GM12878 (cell line): Measurements from ENCODE around the gene MDM4. TPM values are rescaled to one million over a fixed set of nuclear protein-coding genes. Genes with fewer than 3 reads are reported as not detected.
A peak's percentile ranks its signal among the peaks of the same experiment; 100 is the strongest.

Experiments used
- ATAC-seq: fragments of 200-7000 bp; cut with Tn5 transposase; 3 replicates; pipeline ENCODE4 v1.9.1; 2020; ENCODE audit warnings: mild to moderate bottlenecking, moderate library complexity
- BruUV-seq: library from RNA; stranded (reverse); fragments of 400-500 nt; replicated peaks from 2 replicates; lab custom pipeline; 2021; lab: Mats Ljungman, UMichigan
- CTCF ChIA-PET: fragments of 300-600 bp; sonication (Branson Sonifier 250); formaldehyde crosslinking; extraction: SDS; loops from one replicate; lab custom pipeline; 2021; ENCODE audit warnings: inconsistent platforms; lab: Yijun Ruan, JAX
- POLR2A ChIA-PET: fragments of 350-600 bp; formaldehyde crosslinking; extraction: SDS; loops from one replicate; lab custom pipeline; 2021; ENCODE audit warnings: inconsistent platforms; lab: Charles Lee
- RAD21 ChIA-PET: fragments of 300-600 bp; sonication (Branson Sonifier 250); formaldehyde crosslinking; loops from one replicate; lab custom pipeline; 2023; ENCODE audit warnings: antibody characterized with exemption; ENCODE audit not compliant: unreplicated experiment; lab: Charles Lee
- SMC1A ChIA-PET: fragments of 300-600 bp; sonication (Branson Sonifier 250); formaldehyde crosslinking; loops from one replicate; lab custom pipeline; 2023; ENCODE audit not compliant: unreplicated experiment, uncharacterized antibody; lab: Charles Lee
- DNase-seq: peaks from one replicate; pipeline ENCODE4 v3.0.0-alpha.2; 2011; ENCODE audit warnings: low read depth, low spot score
- FAIRE-seq: peaks from 3 replicates; lab custom pipeline; 2011; peaks lifted over from hg19 to GRCh38; lab: Jason Lieb, UNC
- H2AFZ ChIP-seq: 2 replicates; pipeline ENCODE4 v1.6.0; 2011; ENCODE audit warnings: low read depth, low read length, control low read depth; ENCODE audit not compliant: control insufficient read depth
- H3K27ac ChIP-seq: 2 replicates; pipeline ENCODE4 v1.5.1; 2011; ENCODE audit warnings: control low read depth; ENCODE audit not compliant: control insufficient read depth, insufficient read depth
- H3K27me3 ChIP-seq, 2 experiments: replicated peaks in 1 of 2; 2 replicates each; pipeline versions ENCODE4 v1.6.0 to v1.6.1; 2011; ENCODE audit warnings: low read length in 1 of 2; ENCODE audit not compliant: control insufficient read depth in 2 of 2, insufficient read depth in 2 of 2
- H3K36me3 ChIP-seq, 2 experiments: 2 replicates each; pipeline ENCODE4 v1.5.1; 2011; ENCODE audit warnings: low read length in 1 of 2; ENCODE audit not compliant: control insufficient read depth in 2 of 2, insufficient read depth in 2 of 2
- H3K4me1 ChIP-seq: 2 replicates; pipeline ENCODE4 v1.6.1; 2011; ENCODE audit warnings: mild to moderate bottlenecking, low read length, moderate library complexity, mixed read lengths; ENCODE audit not compliant: control insufficient read depth, insufficient read depth
- H3K4me2 ChIP-seq: 2 replicates; pipeline ENCODE4 v1.6.0; 2011; ENCODE audit warnings: control low read depth; ENCODE audit not compliant: control insufficient read depth, insufficient read depth
- H3K4me3 ChIP-seq: fragments of 200-600 bp; sonication (generic); 2 replicates; pipeline ENCODE4 v1.5.1; 2016
- H3K79me2 ChIP-seq: 2 replicates; pipeline ENCODE4 v1.6.0; 2011; ENCODE audit warnings: low read length; ENCODE audit not compliant: control insufficient read depth, insufficient read depth
- H3K9ac ChIP-seq: 2 replicates; pipeline ENCODE4 v1.8.0; 2011; ENCODE audit warnings: low read length, control low read depth, mixed read lengths; ENCODE audit not compliant: control insufficient read depth, insufficient read depth
- H3K9me3 ChIP-seq: replicated peaks from 3 replicates; pipeline ENCODE4 v1.5.1; 2011; ENCODE audit warnings: mild to moderate bottlenecking, low read length; ENCODE audit not compliant: control insufficient read depth, insufficient read depth
- H4K20me1 ChIP-seq: 2 replicates; pipeline ENCODE4 v1.6.0; 2011; ENCODE audit not compliant: control insufficient read depth, insufficient read depth
- ATF7 ChIP-seq: fragments of 450-650 bp; IDR thresholded peaks from 2 replicates; pipeline ENCODE4 v1.6.1; 2016; ENCODE audit warnings: low read depth, mild to moderate bottlenecking
- BCL3 ChIP-seq: IDR thresholded peaks from 2 replicates; pipeline ENCODE4 v1.6.1; 2011; ENCODE audit warnings: borderline replicate concordance, low read depth, mild to moderate bottlenecking, moderate library complexity, low read length; ENCODE audit not compliant: insufficient read depth, poor library complexity, severe bottlenecking
- BRCA1 ChIP-seq: IDR thresholded peaks from 2 replicates; pipeline ENCODE4 v1.6.1; 2011; ENCODE audit warnings: low read depth, low read length, improper control_type of control experiment
- CBFB ChIP-seq: IDR thresholded peaks from 2 replicates; pipeline ENCODE4 v1.6.1; 2016; ENCODE audit warnings: antibody characterized with exemption, low read depth
- ELK1 ChIP-seq: IDR thresholded peaks from 2 replicates; pipeline ENCODE4 v1.6.1; 2012; ENCODE audit warnings: low read depth, low read length, improper control_type of control experiment
- IKZF2 ChIP-seq, 2 experiments: fragments of 450-650 bp; IDR thresholded peaks; 2 replicates each; pipeline ENCODE4 v1.6.1; 2017; ENCODE audit warnings: mild to moderate bottlenecking in 2 of 2, moderate library complexity in 2 of 2
- NFIC ChIP-seq: IDR thresholded peaks from 2 replicates; pipeline ENCODE4 v1.6.1; 2012; ENCODE audit warnings: low read depth, mild to moderate bottlenecking, inconsistent platforms, low read length, moderate library complexity
- POU2F2 ChIP-seq: IDR thresholded peaks from 3 replicates; pipeline ENCODE4 v1.6.1; 2011; ENCODE audit warnings: low read depth, mild to moderate bottlenecking, low read length, borderline replicate concordance
- RUNX3 ChIP-seq: IDR thresholded peaks from 2 replicates; pipeline ENCODE4 v1.6.1; 2012; ENCODE audit warnings: low read length, inconsistent platforms
- ZNF384 ChIP-seq: IDR thresholded peaks from 2 replicates; pipeline ENCODE4 v1.6.1; 2012; ENCODE audit warnings: low read depth, mild to moderate bottlenecking, low read length, improper control_type of control experiment, borderline replicate concordance
- WGBS: methylation state at CpG from one replicate; pipeline ENCODE4 v1.1.6; 2016; ENCODE audit warnings: low lambda C conversion rate; ENCODE audit not compliant: insufficient replicate concordance, insufficient coverage; ENCODE audit errors: missing lambda C conversion rate; 5-methylcytosine and 5-hydroxymethylcytosine counted together
- in situ Hi-C: fragments of 300-500 bp; cut with MboI; formaldehyde crosslinking; loops from 9 replicates; pipeline ENCODE4 v1.14.3; 2018; ENCODE audit warnings: mixed read lengths
- intact Hi-C: fragments of 100-400 bp; cut with micrococcal nuclease; formaldehyde crosslinking; loops from one replicate; pipeline ENCODE4 v1.14.2; 2022; ENCODE audit not compliant: unreplicated experiment
- polyA plus RNA-seq, 11 experiments: library from polyadenylated mRNA; depleted of rRNA in 4 of 11; unstranded in 6 of 11; stranded (reverse) in 5 of 11; fragments of >200 nt; fragmentation: Nextera tagmentation in 4 of 11; fragmentation: Illumina TruSeq in 1 of 11; extraction: Ambion mirVana in 4 of 11; extraction: Trizol in 1 of 11; gene quantifications; 1 replicate in 1 of 11; 2 replicates in 10 of 11; pipeline versions ENCODE4 v1.2.1 to v1.2.3, GENCODE V29; 2011 to 2016; ENCODE audit warnings: inconsistent platforms in 2 of 11, missing spikeins in 2 of 11, low read depth in 1 of 11
- total RNA-seq, 4 experiments: library from RNA; depleted of rRNA in 3 of 4; stranded (reverse); fragments of >200 nt in 3 of 4; fragmentation: Illumina TruSeq in 1 of 4; extraction: Trizol in 1 of 4; gene quantifications; 2 replicates each; pipeline versions ENCODE4 v1.2.1 to v1.2.3, GENCODE V29; 2013 to 2021

The MDM4 gene
- total and polyA plus RNA-seq, 10 of the 15 experiments (the other 5 are each of a cell fraction or from before 2014, with no cell fraction given), result 2.5 to 74.4 (median 22.7) TPM

DNA sequence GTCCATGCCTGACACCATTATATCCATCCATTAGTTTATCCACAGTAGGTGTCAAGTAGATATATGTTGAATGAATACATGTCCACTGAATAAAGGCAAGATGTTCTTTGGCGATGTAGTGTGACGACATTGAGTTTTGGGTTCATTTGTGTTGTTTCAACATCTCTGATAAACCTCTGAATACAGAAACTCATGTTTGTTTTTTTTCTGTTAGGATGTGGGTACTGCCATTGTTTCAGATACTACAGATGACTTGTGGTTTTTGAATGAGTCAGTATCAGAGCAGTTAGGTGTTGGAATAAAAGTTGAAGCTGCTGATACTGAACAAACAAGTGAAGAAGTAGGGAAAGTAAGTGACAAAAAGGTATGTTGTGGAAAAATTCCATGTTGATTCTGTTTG is 28.1 kb downstream of the MDM4 start:
- Histone ChIP-seq H3K4me2 (no peak overlapping the region), H3K27ac (peak overlapping the region; percentile 20; the same call in 1 of the 2 replicates)

More for the DNA sequence above, 28.1 kb downstream of the MDM4 start:
- FAIRE-seq (peak; percentile 65), DNase-seq (no peak), ATAC-seq (peak; percentile 90)
- Histone ChIP-seq H3K9me3 (no peaks in the 10 kb centered on the region; the same call in 1 of the 3 replicates), H4K20me1 (no peaks in the 10 kb centered on the region), H3K9ac (no peak overlapping the region), H3K27me3 (no peaks in the 10 kb centered on the region), H3K4me1 (peaks cover 16% of the 10 kb centered on the region; the same call in 1 of the 2 replicates), H3K36me3 (peaks cover 16 to 41% of the 10 kb centered on the region in 2 experiments), H3K79me2 (no peaks in the 10 kb centered on the region; the same call in none of the 2 replicates), H2AFZ (no peak overlapping the region), H3K4me3 (no peak overlapping the region)
- 55% methylated on average over 2 of the region's 2 CpGs for WGBS
- SMC1A ChIA-PET, result interaction anchor here (1.2 to 2.5 kb wide), 7 partner anchors 9 to 52 kb away, joined by 3 to 15 read pairs (median 5); no protein-coding TSS in a partner anchor
- intact Hi-C loops (loop anchor here (2.0 kb wide), 1 partner anchor 14 kb away; no protein-coding TSS in a partner anchor), in situ Hi-C loops (no loop called here)
- RAD21 ChIA-PET, result interaction anchor here (1.0 kb wide), 1 partner anchor 37 kb away, joined by 3 read pairs; no protein-coding TSS in a partner anchor
- CTCF ChIA-PET, result interaction anchor here (0.7 to 2.2 kb wide), 11 partner anchors 11 to 339 kb away, joined by 3 to 7 read pairs (median 3); no protein-coding TSS in a partner anchor
- BruUV-seq, result no TSS peak
- POLR2A ChIA-PET, result interaction anchor here (0.9 to 2.2 kb wide), 4 partner anchors 11 to 29 kb away, joined by 3 to 9 read pairs (median 6); no protein-coding TSS in a partner anchor
- TF ChIP-seq RUNX3 (peak; percentile 86), BCL3 (no peak), BRCA1 (no peak), ZNF384 (peak; percentile 66; the same call in 1 of the 2 replicates), POU2F2 (0 out of 3 replicates have a peak, but pooled peaks have one; percentile 30), ATF7 (0 out of 2 replicates have a peak, but pooled peaks have one; percentile 48), IKZF2 (IDR thresholded peaks at IDR 0.05) (peak in 1 of 2 experiments; percentile 58; a peak in 2 of 4 replicates), ELK1 (no peak), CBFB (0 out of 2 replicates have a peak, but pooled peaks have one; percentile 36), NFIC (peak; percentile 30; the same call in 1 of the 2 replicates)
